Measurements from ENCODE around the gene HOXB5.
A peak's percentile ranks its signal among the peaks of the same experiment; 100 is the strongest.

DNA sequence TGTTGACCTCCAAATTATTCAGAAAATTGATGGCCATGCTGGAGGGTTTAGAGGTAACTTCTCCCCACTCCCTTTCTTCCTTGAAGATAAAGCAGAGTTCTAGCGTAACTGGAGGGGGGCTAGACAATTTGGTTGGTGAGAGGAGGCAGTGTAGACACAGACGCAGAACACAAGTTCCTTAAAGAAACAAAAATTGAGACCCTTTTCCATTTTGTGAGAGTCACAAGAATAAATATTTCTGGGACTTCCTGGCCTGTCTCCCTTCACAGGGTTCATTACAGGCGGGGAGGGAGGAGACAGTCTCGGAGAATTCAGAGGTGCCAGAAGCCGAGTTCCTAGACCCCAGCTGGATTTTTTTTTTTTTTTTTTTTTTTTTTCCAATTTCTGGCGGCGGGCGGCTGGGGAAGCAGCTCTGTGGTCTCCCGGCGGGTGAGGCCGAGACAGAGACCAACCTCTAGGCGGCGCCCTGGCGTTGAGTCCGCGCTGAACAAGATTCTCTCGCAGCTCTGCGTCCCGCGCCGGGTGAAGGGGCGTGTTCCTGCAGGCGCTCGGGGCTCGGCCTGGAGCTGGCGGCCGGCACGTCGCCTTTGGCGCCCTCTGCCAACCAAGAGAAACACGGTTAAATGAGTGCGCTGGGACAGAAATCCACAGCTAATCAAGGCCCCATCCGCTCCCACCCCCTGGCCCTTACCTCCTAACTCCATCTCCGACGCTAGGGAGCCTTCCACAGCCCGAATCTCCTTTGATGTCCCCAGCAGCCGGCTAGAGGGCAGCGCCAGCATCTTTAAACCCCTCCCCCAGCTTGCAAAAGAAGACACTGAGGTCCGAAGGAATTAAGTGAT, 42.8 kb upstream of the HOXB5 start:
- TF ChIP-seq, protein P1, sequence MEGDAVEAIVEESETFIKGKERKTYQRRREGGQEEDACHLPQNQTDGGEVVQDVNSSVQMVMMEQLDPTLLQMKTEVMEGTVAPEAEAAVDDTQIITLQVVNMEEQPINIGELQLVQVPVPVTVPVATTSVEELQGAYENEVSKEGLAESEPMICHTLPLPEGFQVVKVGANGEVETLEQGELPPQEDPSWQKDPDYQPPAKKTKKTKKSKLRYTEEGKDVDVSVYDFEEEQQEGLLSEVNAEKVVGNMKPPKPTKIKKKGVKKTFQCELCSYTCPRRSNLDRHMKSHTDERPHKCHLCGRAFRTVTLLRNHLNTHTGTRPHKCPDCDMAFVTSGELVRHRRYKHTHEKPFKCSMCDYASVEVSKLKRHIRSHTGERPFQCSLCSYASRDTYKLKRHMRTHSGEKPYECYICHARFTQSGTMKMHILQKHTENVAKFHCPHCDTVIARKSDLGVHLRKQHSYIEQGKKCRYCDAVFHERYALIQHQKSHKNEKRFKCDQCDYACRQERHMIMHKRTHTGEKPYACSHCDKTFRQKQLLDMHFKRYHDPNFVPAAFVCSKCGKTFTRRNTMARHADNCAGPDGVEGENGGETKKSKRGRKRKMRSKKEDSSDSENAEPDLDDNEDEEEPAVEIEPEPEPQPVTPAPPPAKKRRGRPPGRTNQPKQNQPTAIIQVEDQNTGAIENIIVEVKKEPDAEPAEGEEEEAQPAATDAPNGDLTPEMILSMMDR (IDR thresholded peaks at IDR 0.05) = peak in 2 of 3 experiments; percentile 47 to 50
- TF ChIP-seq POLR2A (IDR thresholded peaks at IDR 0.05) = no peak

Measured in testis (tissue), 2 donors.